Choroid plexus epithelial cell (primary cell): Measurements from ENCODE around the gene SMIM24.
"Not testable (repeated sequence)": the region's sequence is repeated elsewhere in the genome, so short reads cannot be mapped to it uniquely, and the experiment has no call there.

Experiments used
- DNase-seq: peaks from one replicate; pipeline ENCODE4 v3.0.0-alpha.2; 2010; ENCODE audit warnings: low read depth
- H3K4me3 ChIP-seq: 2 replicates; pipeline ENCODE4 v1.5.1; 2011; ENCODE audit warnings: low read depth, mild to moderate bottlenecking, control low read depth, low read length, moderate library complexity
- TF ChIP-seq, protein P1 (sequence below): conservative IDR thresholded peaks from 2 replicates; pipeline ENCODE4 v1.5.1; 2011; ENCODE audit warnings: low read depth, mild to moderate bottlenecking, control low read depth, inconsistent platforms, low read length, moderate library complexity

Gene SMIM24

GRCh38 chr19:3433805-3434540 lies 46.4 kb downstream of the SMIM24 start:
- TF ChIP-seq, protein P1, sequence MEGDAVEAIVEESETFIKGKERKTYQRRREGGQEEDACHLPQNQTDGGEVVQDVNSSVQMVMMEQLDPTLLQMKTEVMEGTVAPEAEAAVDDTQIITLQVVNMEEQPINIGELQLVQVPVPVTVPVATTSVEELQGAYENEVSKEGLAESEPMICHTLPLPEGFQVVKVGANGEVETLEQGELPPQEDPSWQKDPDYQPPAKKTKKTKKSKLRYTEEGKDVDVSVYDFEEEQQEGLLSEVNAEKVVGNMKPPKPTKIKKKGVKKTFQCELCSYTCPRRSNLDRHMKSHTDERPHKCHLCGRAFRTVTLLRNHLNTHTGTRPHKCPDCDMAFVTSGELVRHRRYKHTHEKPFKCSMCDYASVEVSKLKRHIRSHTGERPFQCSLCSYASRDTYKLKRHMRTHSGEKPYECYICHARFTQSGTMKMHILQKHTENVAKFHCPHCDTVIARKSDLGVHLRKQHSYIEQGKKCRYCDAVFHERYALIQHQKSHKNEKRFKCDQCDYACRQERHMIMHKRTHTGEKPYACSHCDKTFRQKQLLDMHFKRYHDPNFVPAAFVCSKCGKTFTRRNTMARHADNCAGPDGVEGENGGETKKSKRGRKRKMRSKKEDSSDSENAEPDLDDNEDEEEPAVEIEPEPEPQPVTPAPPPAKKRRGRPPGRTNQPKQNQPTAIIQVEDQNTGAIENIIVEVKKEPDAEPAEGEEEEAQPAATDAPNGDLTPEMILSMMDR = no peak
- no peak overlapping the region for H3K4me3 ChIP-seq
- no peak for DNase-seq

DNA sequence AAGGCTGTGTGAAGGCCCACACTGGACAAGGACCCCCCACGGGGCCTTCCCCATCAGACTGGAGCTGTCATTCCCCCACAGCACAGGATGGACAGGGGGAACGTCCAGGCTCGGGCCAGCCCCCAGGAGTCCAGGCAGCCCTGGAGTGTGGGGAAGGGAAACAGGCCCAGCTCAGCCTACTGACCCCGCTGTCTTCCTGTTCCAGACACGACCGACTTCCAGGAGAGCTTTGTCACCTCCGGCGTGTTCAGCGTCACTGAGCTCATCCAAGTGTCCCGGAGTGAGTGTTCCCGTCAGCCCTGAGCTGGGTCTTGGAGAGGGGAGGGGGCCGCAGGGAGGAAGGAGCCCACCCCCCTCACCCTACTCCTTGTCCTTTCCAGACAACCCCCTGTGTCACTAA lies 47.0 kb downstream of the SMIM24 start:
- TF ChIP-seq, protein P1 = no peak
- H3K4me3 ChIP-seq = no peak overlapping the region
- no peak for DNase-seq

GRCh38 chr19:3431760-3432397 lies 48.4 kb downstream of the SMIM24 start:
- DNase-seq = no peak
- no peak overlapping the region for H3K4me3 ChIP-seq
- TF ChIP-seq, protein P1 = no peak

- DNase-seq, H3K4me3 ChIP-seq: not testable (repeated sequence)
Observed at GRCh38 chr19:3430366-3430680, 50.0 kb downstream of the SMIM24 start.

DNA sequence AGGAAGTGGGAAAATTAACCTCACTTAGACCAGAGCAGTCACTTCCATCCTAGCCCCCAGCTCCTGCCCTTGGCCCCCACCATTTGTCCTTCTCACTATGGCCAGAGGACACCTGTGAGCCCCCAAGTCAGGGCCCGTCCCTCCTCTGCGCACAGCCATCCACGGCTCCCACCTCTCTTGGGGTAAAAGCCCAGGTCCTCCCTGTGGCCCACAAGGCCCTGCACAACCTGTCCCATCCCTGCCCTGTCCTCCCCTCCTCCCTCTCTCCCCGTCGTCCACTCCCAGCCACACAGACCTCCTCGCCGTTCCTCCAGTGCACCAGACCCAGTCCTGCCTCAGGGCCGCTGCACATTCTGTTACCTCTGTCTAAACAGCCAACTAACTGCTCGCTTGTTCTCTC lies 53.9 kb downstream of the SMIM24 start:
- TF ChIP-seq, protein P1 = no peak
- no peak overlapping the region for H3K4me3 ChIP-seq
- no peak for DNase-seq
